GM23338 (cell line): ENCODE measurements around the gene PPID.

Experiments used
- CREB1 ChIP-seq: fragments of 250-450 bp; sonication (Bioruptor Pico); IDR thresholded peaks from 2 replicates; pipeline ENCODE4 v1.5.0; 2020; ENCODE audit warnings: low read depth, mild to moderate bottlenecking, moderate library complexity
- EZH2 ChIP-seq: fragments of 200-600 bp; sonication (generic); IDR thresholded peaks from one replicate; pipeline ENCODE4 v1.8.0; 2017; ENCODE audit warnings: antibody characterized with exemption, mild to moderate bottlenecking, low read depth; ENCODE audit not compliant: unreplicated experiment
- EZH2phosphoT487 ChIP-seq: fragments of 200-600 bp; sonication (generic); IDR thresholded peaks from one replicate; pipeline ENCODE4 v1.8.1; 2018; ENCODE audit warnings: antibody characterized with exemption; ENCODE audit not compliant: unreplicated experiment
- JUNB ChIP-seq: IDR thresholded peaks from one replicate; pipeline ENCODE4 v1.6.1; 2016; ENCODE audit warnings: antibody characterized with exemption; ENCODE audit not compliant: unreplicated experiment
- POLR2AphosphoS5 ChIP-seq: IDR thresholded peaks from 2 replicates; pipeline ENCODE4 v1.6.1; 2016; ENCODE audit warnings: antibody characterized with exemption, low read depth
- REST ChIP-seq: IDR thresholded peaks from one replicate; pipeline ENCODE4 v1.6.1; 2018; ENCODE audit warnings: antibody characterized with exemption; ENCODE audit not compliant: unreplicated experiment
- TF ChIP-seq, protein P1 (sequence below), 2 experiments: fragments of 200-600 bp in 1 of 2; sonication (generic) in 1 of 2; conservative IDR thresholded peaks; 2 replicates each; pipeline versions ENCODE4 v1.5.1 to v1.6.1; 2016 to 2017; ENCODE audit warnings: antibody characterized with exemption in 2 of 2, low read depth in 2 of 2, mild to moderate bottlenecking in 2 of 2, moderate library complexity in 1 of 2
- TF ChIP-seq, protein P2 (sequence below): fragments of 250-450 bp; sonication (Bioruptor Pico); IDR thresholded peaks from 2 replicates; pipeline ENCODE4 v1.5.0; 2020; ENCODE audit warnings: mild to moderate bottlenecking, moderate library complexity

DNA sequence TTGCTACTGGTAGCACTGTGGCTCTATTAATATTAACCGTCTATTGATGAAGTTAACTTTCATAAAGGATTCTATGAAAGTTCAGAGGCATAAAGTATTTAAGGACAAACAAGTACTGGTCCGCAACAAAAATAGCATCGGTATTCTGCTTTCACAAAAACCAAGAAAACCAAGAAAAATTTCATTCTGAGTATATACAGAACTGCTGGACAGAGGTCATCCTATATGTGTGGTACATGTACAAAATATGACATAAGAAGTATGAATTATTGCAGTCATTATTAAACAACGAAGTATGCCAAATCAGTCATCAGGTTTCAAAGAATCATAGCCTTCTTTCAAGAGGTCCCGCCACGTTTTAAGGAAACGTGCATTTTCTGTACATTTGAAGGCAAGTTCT, 53.9 kb downstream of the PPID start:
- TF ChIP-seq, protein P1, sequence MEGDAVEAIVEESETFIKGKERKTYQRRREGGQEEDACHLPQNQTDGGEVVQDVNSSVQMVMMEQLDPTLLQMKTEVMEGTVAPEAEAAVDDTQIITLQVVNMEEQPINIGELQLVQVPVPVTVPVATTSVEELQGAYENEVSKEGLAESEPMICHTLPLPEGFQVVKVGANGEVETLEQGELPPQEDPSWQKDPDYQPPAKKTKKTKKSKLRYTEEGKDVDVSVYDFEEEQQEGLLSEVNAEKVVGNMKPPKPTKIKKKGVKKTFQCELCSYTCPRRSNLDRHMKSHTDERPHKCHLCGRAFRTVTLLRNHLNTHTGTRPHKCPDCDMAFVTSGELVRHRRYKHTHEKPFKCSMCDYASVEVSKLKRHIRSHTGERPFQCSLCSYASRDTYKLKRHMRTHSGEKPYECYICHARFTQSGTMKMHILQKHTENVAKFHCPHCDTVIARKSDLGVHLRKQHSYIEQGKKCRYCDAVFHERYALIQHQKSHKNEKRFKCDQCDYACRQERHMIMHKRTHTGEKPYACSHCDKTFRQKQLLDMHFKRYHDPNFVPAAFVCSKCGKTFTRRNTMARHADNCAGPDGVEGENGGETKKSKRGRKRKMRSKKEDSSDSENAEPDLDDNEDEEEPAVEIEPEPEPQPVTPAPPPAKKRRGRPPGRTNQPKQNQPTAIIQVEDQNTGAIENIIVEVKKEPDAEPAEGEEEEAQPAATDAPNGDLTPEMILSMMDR (conservative IDR thresholded peaks at IDR 0.05; ENCODE audit: low read depth in 2 of 2) = no peak
- TF ChIP-seq REST = no peak
- TF ChIP-seq EZH2phosphoT487 = no peak
- no peak for TF ChIP-seq POLR2AphosphoS5
- no peak for TF ChIP-seq EZH2
- no peak for TF ChIP-seq JUNB
- TF ChIP-seq, protein P2, sequence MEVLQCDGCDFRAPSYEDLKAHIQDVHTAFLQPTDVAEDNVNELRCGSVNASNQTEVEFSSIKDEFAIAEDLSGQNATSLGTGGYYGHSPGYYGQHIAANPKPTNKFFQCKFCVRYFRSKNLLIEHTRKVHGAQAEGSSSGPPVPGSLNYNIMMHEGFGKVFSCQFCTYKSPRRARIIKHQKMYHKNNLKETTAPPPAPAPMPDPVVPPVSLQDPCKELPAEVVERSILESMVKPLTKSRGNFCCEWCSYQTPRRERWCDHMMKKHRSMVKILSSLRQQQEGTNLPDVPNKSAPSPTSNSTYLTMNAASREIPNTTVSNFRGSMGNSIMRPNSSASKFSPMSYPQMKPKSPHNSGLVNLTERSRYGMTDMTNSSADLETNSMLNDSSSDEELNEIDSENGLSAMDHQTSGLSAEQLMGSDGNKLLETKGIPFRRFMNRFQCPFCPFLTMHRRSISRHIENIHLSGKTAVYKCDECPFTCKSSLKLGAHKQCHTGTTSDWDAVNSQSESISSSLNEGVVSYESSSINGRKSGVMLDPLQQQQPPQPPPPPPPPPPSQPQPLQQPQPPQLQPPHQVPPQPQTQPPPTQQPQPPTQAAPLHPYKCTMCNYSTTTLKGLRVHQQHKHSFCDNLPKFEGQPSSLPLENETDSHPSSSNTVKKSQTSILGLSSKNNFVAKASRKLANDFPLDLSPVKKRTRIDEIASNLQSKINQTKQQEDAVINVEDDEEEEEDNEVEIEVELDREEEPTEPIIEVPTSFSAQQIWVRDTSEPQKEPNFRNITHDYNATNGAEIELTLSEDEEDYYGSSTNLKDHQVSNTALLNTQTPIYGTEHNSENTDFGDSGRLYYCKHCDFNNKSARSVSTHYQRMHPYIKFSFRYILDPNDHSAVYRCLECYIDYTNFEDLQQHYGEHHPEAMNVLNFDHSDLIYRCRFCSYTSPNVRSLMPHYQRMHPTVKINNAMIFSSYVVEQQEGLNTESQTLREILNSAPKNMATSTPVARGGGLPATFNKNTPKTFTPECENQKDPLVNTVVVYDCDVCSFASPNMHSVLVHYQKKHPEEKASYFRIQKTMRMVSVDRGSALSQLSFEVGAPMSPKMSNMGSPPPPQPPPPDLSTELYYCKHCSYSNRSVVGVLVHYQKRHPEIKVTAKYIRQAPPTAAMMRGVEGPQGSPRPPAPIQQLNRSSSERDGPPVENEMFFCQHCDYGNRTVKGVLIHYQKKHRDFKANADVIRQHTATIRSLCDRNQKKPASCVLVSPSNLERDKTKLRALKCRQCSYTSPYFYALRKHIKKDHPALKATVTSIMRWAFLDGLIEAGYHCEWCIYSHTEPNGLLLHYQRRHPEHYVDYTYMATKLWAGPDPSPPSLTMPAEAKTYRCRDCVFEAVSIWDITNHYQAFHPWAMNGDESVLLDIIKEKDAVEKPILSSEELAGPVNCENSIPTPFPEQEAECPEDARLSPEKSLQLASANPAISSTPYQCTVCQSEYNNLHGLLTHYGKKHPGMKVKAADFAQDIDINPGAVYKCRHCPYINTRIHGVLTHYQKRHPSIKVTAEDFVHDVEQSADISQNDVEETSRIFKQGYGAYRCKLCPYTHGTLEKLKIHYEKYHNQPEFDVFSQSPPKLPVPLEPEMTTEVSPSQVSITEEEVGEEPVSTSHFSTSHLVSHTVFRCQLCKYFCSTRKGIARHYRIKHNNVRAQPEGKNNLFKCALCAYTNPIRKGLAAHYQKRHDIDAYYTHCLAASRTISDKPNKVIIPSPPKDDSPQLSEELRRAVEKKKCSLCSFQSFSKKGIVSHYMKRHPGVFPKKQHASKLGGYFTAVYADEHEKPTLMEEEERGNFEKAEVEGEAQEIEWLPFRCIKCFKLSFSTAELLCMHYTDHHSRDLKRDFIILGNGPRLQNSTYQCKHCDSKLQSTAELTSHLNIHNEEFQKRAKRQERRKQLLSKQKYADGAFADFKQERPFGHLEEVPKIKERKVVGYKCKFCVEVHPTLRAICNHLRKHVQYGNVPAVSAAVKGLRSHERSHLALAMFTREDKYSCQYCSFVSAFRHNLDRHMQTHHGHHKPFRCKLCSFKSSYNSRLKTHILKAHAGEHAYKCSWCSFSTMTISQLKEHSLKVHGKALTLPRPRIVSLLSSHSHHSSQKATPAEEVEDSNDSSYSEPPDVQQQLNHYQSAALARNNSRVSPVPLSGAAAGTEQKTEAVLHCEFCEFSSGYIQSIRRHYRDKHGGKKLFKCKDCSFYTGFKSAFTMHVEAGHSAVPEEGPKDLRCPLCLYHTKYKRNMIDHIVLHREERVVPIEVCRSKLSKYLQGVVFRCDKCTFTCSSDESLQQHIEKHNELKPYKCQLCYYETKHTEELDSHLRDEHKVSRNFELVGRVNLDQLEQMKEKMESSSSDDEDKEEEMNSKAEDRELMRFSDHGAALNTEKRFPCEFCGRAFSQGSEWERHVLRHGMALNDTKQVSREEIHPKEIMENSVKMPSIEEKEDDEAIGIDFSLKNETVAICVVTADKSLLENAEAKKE = no peak
- TF ChIP-seq CREB1 (CRISPR knock-in tag) = no peak
